ENCODE data around the gene CUTA. TPM values are rescaled to one million over a fixed set of nuclear protein-coding genes. Genes with fewer than 3 reads are reported as not detected.
"Not testable (repeated sequence)": the region's sequence is repeated elsewhere in the genome, so short reads cannot be mapped to it uniquely, and the experiment has no call there.

Gene CUTA
- total RNA-seq, 1 experiment from 2014 or later, result 257 TPM

GRCh38 chr6:33404884-33405283, 13.0 kb downstream of the CUTA start:
- H2BK5ac ChIP-seq (ENCODE audit: insufficient read length, low read length), result no peak overlapping the region
- H3K4me3 Mint-ChIP-seq, result no peak overlapping the region
- no peaks in the 10 kb centered on the region for H3K9me3 ChIP-seq (ENCODE audit: control insufficient read depth, low read depth, low read length)
- H2AK5ac ChIP-seq (ENCODE audit: insufficient read length, low read length), result no peak overlapping the region
- peaks cover 7 to 13% of the 10 kb centered on the region in 2 experiments for H3K4me1 Mint-ChIP-seq
- H3K27ac Mint-ChIP-seq, result no peak overlapping the region
- no peak overlapping the region for H4K8ac ChIP-seq (replicated peaks; ENCODE audit: insufficient read length, low read depth, low read length)
- no peak overlapping the region for H4K91ac ChIP-seq (ENCODE audit: insufficient read length, low read depth, low read length)
- H3K27me3 Mint-ChIP-seq (ENCODE audit: low read depth), result no peaks in the 10 kb centered on the region; the same call in 1 of the 2 replicates
- H3K4me2 ChIP-seq (ENCODE audit: insufficient read depth, insufficient read length, low read length), result no peak overlapping the region
- peaks cover 5% of the 10 kb centered on the region for H3K23me2 ChIP-seq (ENCODE audit: insufficient read length, low read depth, low read length, poor library complexity, severe bottlenecking)
- H3K36me3 Mint-ChIP-seq (ENCODE audit: insufficient read depth in 1 of 3, low read depth in 3 of 3), result peaks cover 42 to 82% (median 80%) of the 10 kb centered on the region in 3 experiments; a peak in 6 of 7 replicates
- H3K79me2 ChIP-seq (ENCODE audit: insufficient read depth, low read length), result no peaks in the 10 kb centered on the region
- H3K9me3 Mint-ChIP-seq, result no peaks in the 10 kb centered on the region; a peak in 1 of 5 replicates
- no peak overlapping the region for H3K9ac ChIP-seq (ENCODE audit: extremely low read depth, insufficient read length, low read length)
- H2BK20ac ChIP-seq (ENCODE audit: low read depth, low read length, poor library complexity, severe bottlenecking), result no peak overlapping the region
- H2BK120ac ChIP-seq (ENCODE audit: low read depth, low read length, poor library complexity, severe bottlenecking), result no peak overlapping the region
- no peak overlapping the region for H3K27ac ChIP-seq (ENCODE audit: insufficient read length, low read depth, low read length)
- no peaks in the 10 kb centered on the region for H3K27me3 ChIP-seq (ENCODE audit: insufficient read depth, low read length)
- no peak overlapping the region for H3K4ac ChIP-seq (ENCODE audit: low read depth, low read length)
- H3K4me1 ChIP-seq (ENCODE audit: insufficient read depth, low read length), result no peaks in the 10 kb centered on the region
- H2BK12ac ChIP-seq (ENCODE audit: insufficient read length, low read depth, low read length), result no peak overlapping the region
- no peak overlapping the region for H2AFZ ChIP-seq (ENCODE audit: low read length)
- no peak overlapping the region for H3K56ac ChIP-seq (ENCODE audit: insufficient read length, low read depth, low read length)
- H3K18ac ChIP-seq (ENCODE audit: insufficient read length, low read depth, low read length), result no peak overlapping the region
- WGBS (ENCODE audit: extremely low coverage, insufficient read length, low lambda C conversion rate), result no CpG with 5 or more reads among the region's 17 CpGs
- DNase-seq, result no peak
- H3K14ac ChIP-seq (ENCODE audit: insufficient read depth, low read length), result no peak overlapping the region
- no peak overlapping the region for H4K5ac ChIP-seq (ENCODE audit: insufficient read length, low read depth, low read length)
- H4K20me1 ChIP-seq (ENCODE audit: control insufficient read depth, insufficient read depth, insufficient read length), result no peaks in the 10 kb centered on the region
- H3K79me1 ChIP-seq (ENCODE audit: insufficient read depth, low read depth, low read length, poor library complexity, severe bottlenecking), result no peaks in the 10 kb centered on the region
- H3K23ac ChIP-seq (ENCODE audit: insufficient read length, low read depth, low read length), result no peak overlapping the region
- TF ChIP-seq CTCF (conservative IDR thresholded peaks at IDR 0.05), result no peak
- no peak overlapping the region for H3T11ph ChIP-seq (ENCODE audit: low read length)
- H2BK15ac ChIP-seq (ENCODE audit: low read depth, low read length), result no peak overlapping the region

- not testable (repeated sequence) for H4K5ac ChIP-seq (ENCODE audit: insufficient read length, low read depth, low read length); H3K56ac ChIP-seq (ENCODE audit: insufficient read length, low read depth, low read length); H2BK12ac ChIP-seq (ENCODE audit: insufficient read length, low read depth, low read length); H3K4me3 Mint-ChIP-seq; H3K9me3 ChIP-seq (ENCODE audit: control insufficient read depth, low read depth, low read length); H3K4ac ChIP-seq (ENCODE audit: low read depth, low read length); H3K27me3 Mint-ChIP-seq (ENCODE audit: low read depth); H3T11ph ChIP-seq (ENCODE audit: low read length); H4K8ac ChIP-seq (replicated peaks; ENCODE audit: insufficient read length, low read depth, low read length); H2BK20ac ChIP-seq (ENCODE audit: low read depth, low read length, poor library complexity, severe bottlenecking); H3K9me3 Mint-ChIP-seq; H4K20me1 ChIP-seq (ENCODE audit: control insufficient read depth, insufficient read depth, insufficient read length); H2AFZ ChIP-seq (ENCODE audit: low read length); H3K23me2 ChIP-seq (ENCODE audit: insufficient read length, low read depth, low read length, poor library complexity, severe bottlenecking); H3K4me1 ChIP-seq (ENCODE audit: insufficient read depth, low read length); H4K91ac ChIP-seq (ENCODE audit: insufficient read length, low read depth, low read length); H3K9ac ChIP-seq (ENCODE audit: extremely low read depth, insufficient read length, low read length); H2AK5ac ChIP-seq (ENCODE audit: insufficient read length, low read length); H3K4me2 ChIP-seq (ENCODE audit: insufficient read depth, insufficient read length, low read length); H3K14ac ChIP-seq (ENCODE audit: insufficient read depth, low read length); H3K27me3 ChIP-seq (ENCODE audit: insufficient read depth, low read length); H3K23ac ChIP-seq (ENCODE audit: insufficient read length, low read depth, low read length); H2BK120ac ChIP-seq (ENCODE audit: low read depth, low read length, poor library complexity, severe bottlenecking); H3K18ac ChIP-seq (ENCODE audit: insufficient read length, low read depth, low read length); DNase-seq; H2BK5ac ChIP-seq (ENCODE audit: insufficient read length, low read length); H2BK15ac ChIP-seq (ENCODE audit: low read depth, low read length); H3K79me1 ChIP-seq (ENCODE audit: insufficient read depth, low read depth, low read length, poor library complexity, severe bottlenecking); H3K27ac ChIP-seq (ENCODE audit: insufficient read length, low read depth, low read length); H3K4me1 Mint-ChIP-seq
- peaks cover 48 to 75% (median 74%) of the 10 kb centered on the region in 3 experiments; a peak in 6 of 7 replicates for H3K36me3 Mint-ChIP-seq (ENCODE audit: insufficient read depth in 1 of 3, low read depth in 3 of 3)
- no CpG with 5 or more reads among the region's 6 CpGs for WGBS (ENCODE audit: extremely low coverage, insufficient read length, low lambda C conversion rate)
- peak overlapping the region in 2 of 3 experiments; percentile 16 to 46; a peak in 1 of 7 replicates for H3K27ac Mint-ChIP-seq
- peaks cover 14% of the 10 kb centered on the region; the same call in 1 of the 2 replicates for H3K79me2 ChIP-seq (ENCODE audit: insufficient read depth, low read length)
These were observed 18.0 kb downstream of the CUTA start for GRCh38 chr6:33399881-33400280.

All from H9 (cell line).